Heart left ventricle (tissue), 16 donors: ENCODE data around the gene AAMP. TPM values are rescaled to one million over a fixed set of nuclear protein-coding genes. Genes with fewer than 3 reads are reported as not detected.
A peak's percentile ranks its signal among the peaks of the same experiment; 100 is the strongest.

Experiments used
- ATAC-seq, 4 donors: fragments of 200-7000 bp; cut with Tn5 transposase; one replicate each; pipeline ENCODE4 v1.9.1; 2020 to 2022; ENCODE audit warnings: moderate library complexity in 4 of 4, mild to moderate bottlenecking in 3 of 4, moderate number of reproducible peaks in 1 of 4
- DNase-seq, 5 donors: peaks; one replicate each; pipeline ENCODE4 v3.0.0-alpha.2; 2020
- H3K27ac ChIP-seq, 12 donors: fragments of 200-600 bp; sonication (generic) in 4 of 12; one replicate each; pipeline versions ENCODE4 v1.5.0 to v1.8.0; 2016 to 2022; ENCODE audit warnings: mild to moderate bottlenecking in 2 of 12
- H3K27me3 ChIP-seq, 9 donors: fragments of 200-600 bp; sonication (generic) in 2 of 9; one replicate each; pipeline versions ENCODE4 v1.5.1 to v1.8.0; 2016 to 2022; ENCODE audit warnings: mild to moderate bottlenecking in 3 of 9
- H3K36me3 ChIP-seq, 9 donors: fragments of 200-600 bp; sonication (generic) in 2 of 9; one replicate each; pipeline versions ENCODE4 v1.5.0 to v1.8.0; 2018 to 2022; ENCODE audit warnings: mild to moderate bottlenecking in 2 of 9
- H3K4me1 ChIP-seq, 12 donors: fragments of 200-600 bp; sonication (generic) in 4 of 12; one replicate each; pipeline versions ENCODE4 v1.5.0 to v1.8.0; 2016 to 2022; ENCODE audit warnings: mild to moderate bottlenecking in 3 of 12
- H3K4me3 ChIP-seq, 12 donors: fragments of 200-600 bp; sonication (generic) in 4 of 12; one replicate each; pipeline versions ENCODE4 v1.5.0 to v1.8.0; 2017 to 2022; ENCODE audit warnings: mild to moderate bottlenecking in 9 of 12, moderate library complexity in 4 of 12
- H3K9me3 ChIP-seq, 12 donors: fragments of 200-600 bp; sonication (generic) in 4 of 12; one replicate each; pipeline versions ENCODE4 v1.5.0 to v1.8.0; 2016 to 2022; ENCODE audit warnings: mild to moderate bottlenecking in 1 of 12
- POLR2A ChIP-seq, 2 donors: fragments of 450-650 bp; IDR thresholded peaks; one replicate each; pipeline ENCODE4 v1.6.1; 2017; ENCODE audit warnings: antibody characterized with exemption in 2 of 2, mild to moderate bottlenecking in 2 of 2, moderate library complexity in 2 of 2
- WGBS, 4 donors: extraction: QIAGEN DNeasy Blood & Tissue Kit in 2 of 4; methylation state at CpG; one replicate each; pipeline versions ENCODE4 v1.1.5 to v1.1.7; 2013 to 2018; 5-methylcytosine and 5-hydroxymethylcytosine counted together
- intact Hi-C, 10 donors: fragments of 100-400 bp; cut with DNase I; formaldehyde crosslinking; loops; one replicate each; pipeline versions ENCODE4 v1.11.1 to v1.14.2; 2022
- polyA plus RNA-seq, 2 donors: library from polyadenylated mRNA; stranded (reverse); fragments of 200-250 nt; gene quantifications; one replicate each; pipeline ENCODE4 v1.2.3, GENCODE V29; 2013
- total RNA-seq, 9 donors: library from RNA; depleted of rRNA in 2 of 9; stranded (reverse); fragments of >200 nt in 2 of 9; fragmentation: NEBNext Ultra II Directional in 3 of 9; extraction: Animal tissue kit (Norgen Biotek cat#: 25700) in 3 of 9; gene quantifications; one replicate each; pipeline versions ENCODE4 v1.1.0 to v1.2.4, GENCODE V29; 2016 to 2023
- TF ChIP-seq, protein P1 (sequence below), 12 donors: fragments of 200-600 bp; sonication (generic) in 4 of 12; IDR thresholded peaks; one replicate each; pipeline versions ENCODE4 v1.5.0 to v1.8.0; 2018 to 2022; ENCODE audit warnings: antibody characterized with exemption in 12 of 12, mild to moderate bottlenecking in 5 of 12
- donor health status: ischemic (EF 13 %, LVEDD 7.1; RV severe dilation, severe dysfunction).
- donor health status: healthy with polysubstance abuse.
- donor health status: DM: no; HTN: yes; CAD: no.
- donor health status: DM: no; HTN: no; CAD: no.
- donor health status: ischemic (EF 25% LVEDD 6.9; RV normal size, moderate dysfunction).
- donor health status: ischemic (EF 25% LVEDD 5.7; RV mildly dilated, moderate dysfunction).
- donor health status: healthy.
- donor health status: DM: yes; HTN: yes; CAD: no.
- donor health status: ischemic (EF 35%, LVEDD 5.7; RV mildly dilated, moderate dysfunction).
- donor health status: nonischemic (EF 11% LVEDD 7.7; RV severe dilation, severe dysfunction).
- donor health status: DM: yes; HTN: yes; CAD: no.
- donor health status: PGD.
- donor health status: ischemic (EF 29% LVEDD 5.4; RV normal size, mild dysfunction).
- donor health status: nonischemic (EF 23%, LVEDD 6.1; RV moderate dilation, normal function).

AAMP gene
- total and polyA plus RNA-seq, 11 donors, result 51.6 to 150 (median 58.6) TPM

DNA sequence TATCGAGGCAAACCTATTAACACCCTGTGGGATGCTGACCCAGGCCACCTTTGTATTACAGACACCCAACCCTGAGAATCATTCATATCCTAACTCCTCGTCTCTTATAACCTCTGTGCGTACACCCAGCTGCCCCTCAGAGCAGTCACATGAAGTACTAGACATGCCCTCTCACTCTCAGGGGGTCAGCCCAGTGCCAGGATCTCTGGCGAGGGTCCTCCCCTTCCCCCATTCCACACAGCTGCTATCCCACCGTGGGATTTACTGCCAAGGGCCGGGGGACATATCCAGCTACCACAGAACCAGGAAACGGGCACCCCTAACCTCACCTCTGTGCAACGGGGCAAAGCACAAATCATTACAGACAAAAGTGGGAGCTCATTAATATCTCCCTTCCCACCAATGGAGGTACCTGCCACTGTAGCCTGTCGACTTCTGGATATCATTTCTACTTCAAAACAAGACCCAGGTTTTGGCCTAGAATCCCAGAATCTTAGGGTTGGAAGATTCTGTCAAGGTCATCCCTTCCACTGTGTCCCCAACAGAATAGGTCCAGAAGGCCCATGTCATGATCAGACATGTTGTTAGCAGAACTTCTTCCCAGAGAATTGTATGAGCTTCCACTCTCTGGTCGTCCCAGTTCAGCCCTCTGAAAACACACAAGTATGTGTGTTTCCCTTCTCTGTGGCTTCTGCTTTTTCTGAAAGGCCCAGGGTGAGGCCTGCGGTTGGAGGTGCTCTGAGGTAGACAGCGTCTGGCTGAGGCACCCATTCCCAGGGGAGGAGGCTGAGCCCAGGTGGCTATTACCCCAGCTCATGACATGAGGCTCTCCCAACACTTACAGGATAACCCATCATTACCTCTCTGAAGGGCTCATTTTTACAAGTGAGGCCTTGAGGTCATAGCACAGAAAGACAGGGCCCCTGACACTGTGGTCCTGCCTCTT, 20.7 kb upstream of the AAMP start:
- no peak for TF ChIP-seq POLR2A (IDR thresholded peaks at IDR 0.05)
- TF ChIP-seq, protein P1, sequence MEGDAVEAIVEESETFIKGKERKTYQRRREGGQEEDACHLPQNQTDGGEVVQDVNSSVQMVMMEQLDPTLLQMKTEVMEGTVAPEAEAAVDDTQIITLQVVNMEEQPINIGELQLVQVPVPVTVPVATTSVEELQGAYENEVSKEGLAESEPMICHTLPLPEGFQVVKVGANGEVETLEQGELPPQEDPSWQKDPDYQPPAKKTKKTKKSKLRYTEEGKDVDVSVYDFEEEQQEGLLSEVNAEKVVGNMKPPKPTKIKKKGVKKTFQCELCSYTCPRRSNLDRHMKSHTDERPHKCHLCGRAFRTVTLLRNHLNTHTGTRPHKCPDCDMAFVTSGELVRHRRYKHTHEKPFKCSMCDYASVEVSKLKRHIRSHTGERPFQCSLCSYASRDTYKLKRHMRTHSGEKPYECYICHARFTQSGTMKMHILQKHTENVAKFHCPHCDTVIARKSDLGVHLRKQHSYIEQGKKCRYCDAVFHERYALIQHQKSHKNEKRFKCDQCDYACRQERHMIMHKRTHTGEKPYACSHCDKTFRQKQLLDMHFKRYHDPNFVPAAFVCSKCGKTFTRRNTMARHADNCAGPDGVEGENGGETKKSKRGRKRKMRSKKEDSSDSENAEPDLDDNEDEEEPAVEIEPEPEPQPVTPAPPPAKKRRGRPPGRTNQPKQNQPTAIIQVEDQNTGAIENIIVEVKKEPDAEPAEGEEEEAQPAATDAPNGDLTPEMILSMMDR (IDR thresholded peaks at IDR 0.05), result no peak
- Histone ChIP-seq H3K27me3 (no peaks in the 10 kb centered on the region), H3K9me3 (no peaks in the 10 kb centered on the region), H3K36me3 (peaks cover 0 to 11% (median 0%) of the 10 kb centered on the region in 9 donors), H3K4me3 (peak overlapping the region in 11 of 12 donors; percentile 75 to 98 (median 94)), H3K4me1 (peaks cover 7 to 88% (median 63%) of the 10 kb centered on the region in 12 donors), H3K27ac (peak overlapping the region; percentile 90 to 100 (median 96))
- 41 to 57% (median 50%) methylated on average over 12 of the region's 12 CpGs for WGBS, 4 donors
- intact Hi-C loops, result loop anchor here in 5 of 10 donors (2.0 to 10.0 kb wide), 5 partner anchors 18 to 177 kb away; no protein-coding TSS in a partner anchor
- ATAC-seq (no peak), DNase-seq (no peak)

DNA sequence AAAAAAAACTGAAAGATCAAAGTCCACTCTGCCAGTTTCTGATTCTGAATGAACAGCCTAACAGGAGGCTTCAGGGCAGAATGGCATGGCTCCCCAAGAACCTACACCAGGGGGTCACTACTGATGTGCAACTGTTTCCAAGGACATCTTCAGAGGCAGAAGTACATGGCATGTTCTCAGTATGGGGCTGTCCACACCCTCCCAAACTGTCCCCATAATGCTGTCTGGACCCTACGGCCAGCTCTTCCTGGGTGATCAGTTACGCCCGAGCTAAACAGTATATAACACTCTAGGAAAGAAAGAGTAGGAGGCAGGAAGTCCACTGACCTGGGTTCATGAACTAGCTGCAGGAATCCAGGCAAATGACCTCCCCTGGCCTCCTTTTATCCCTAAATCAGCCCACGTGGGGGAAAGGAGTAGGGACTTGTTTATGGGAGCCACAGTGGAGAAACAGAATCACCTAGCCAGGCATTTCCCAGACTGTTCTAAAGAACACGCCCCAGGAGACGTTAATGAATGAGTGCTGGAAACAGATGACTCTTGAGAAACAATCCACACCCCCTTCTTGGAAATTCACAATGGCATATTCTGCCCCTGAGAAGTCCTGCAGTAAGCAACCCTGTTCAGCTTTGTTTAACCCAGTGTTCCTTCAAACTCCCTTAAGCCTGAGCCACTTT, 19.8 kb upstream of the AAMP start:
- no peaks in the 10 kb centered on the region for H3K9me3 ChIP-seq
- peaks cover 15 to 93% (median 70%) of the 10 kb centered on the region in 12 donors for H3K4me1 ChIP-seq
- peaks cover 0 to 17% (median 0%) of the 10 kb centered on the region in 9 donors for H3K36me3 ChIP-seq
- DNase-seq (no peak), ATAC-seq (no peak)
- no peaks in the 10 kb centered on the region for H3K27me3 ChIP-seq
- intact Hi-C loops, result loop anchor here in 8 of 10 donors (2.0 to 10.0 kb wide), 9 partner anchors 17 to 885 kb away; partner anchors contain the start of genes CTDSP1 (in 2 of the 8), CNOT9 (in 1 of the 8), CNPPD1 (in 1 of the 8) and RETREG2 (in 1 of the 8)
- TF ChIP-seq, protein P1 (IDR thresholded peaks at IDR 0.05), result no peak
- H3K27ac ChIP-seq, result peak overlapping the region; percentile 23 to 100 (median 96)
- 19 to 42% (median 29%) methylated on average over 6 of the region's 6 CpGs for WGBS, 4 donors
- H3K4me3 ChIP-seq, result peak overlapping the region in 9 of 12 donors; percentile 75 to 98 (median 94)

DNA sequence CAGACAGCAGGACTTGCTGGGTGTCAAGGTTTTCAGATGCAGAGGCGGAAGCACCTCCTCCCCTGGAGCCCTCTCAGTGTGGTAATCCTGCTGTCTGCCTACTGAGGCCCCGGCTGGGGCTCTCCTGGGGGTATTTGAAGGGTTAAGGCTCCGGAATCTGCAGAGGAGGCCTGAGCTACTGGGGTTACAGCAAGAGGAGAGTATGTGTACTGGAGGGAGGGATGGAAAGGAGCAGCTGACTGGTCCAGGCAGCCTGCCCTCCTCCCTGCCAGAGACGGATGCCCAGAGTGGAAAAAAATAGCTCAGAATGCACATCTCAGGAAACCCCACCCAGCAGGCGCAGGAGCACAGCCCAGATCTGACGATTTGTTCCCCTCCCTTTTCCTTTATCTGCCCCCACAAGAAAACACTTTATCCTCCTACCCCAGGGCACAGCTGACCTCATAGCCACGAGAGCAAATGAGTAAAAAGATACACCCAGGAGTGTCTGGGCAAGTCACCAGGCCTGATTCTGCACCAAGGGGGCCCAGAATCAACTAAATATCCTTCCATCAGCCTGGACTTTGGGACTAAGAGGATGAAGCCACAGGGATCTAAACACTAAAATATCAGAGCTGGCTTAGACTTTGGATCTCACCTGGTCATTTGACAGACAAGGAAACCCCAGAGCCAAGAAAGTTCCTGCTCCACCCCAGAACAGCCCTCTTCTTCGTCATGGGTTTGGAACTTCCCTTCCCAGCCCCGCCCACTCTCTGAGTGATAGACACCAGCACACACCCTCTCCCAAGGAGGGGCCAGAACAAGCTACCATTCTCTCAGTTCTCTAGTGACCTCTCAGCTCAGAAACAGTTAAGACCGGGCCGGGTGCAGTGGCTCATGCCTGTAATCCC, 16.9 kb upstream of the AAMP start:
- DNase-seq (peak; percentile 88 to 96 (median 95)), ATAC-seq (peak; percentile 83 to 89 (median 85))
- H3K27me3 ChIP-seq, result no peaks in the 10 kb centered on the region
- H3K9me3 ChIP-seq, result no peaks in the 10 kb centered on the region
- TF ChIP-seq, protein P1 (IDR thresholded peaks at IDR 0.05), result no peak
- peak in 1 of 2 donors; percentile 35 for TF ChIP-seq POLR2A (IDR thresholded peaks at IDR 0.05)
- H3K4me3 ChIP-seq, result peak overlapping the region; percentile 28 to 70 (median 53)
- peaks cover 0 to 33% (median under 1%) of the 10 kb centered on the region in 9 donors for H3K36me3 ChIP-seq
- 0 to 2% (median 1%) methylated on average over 10 to 11 of the region's 11 CpGs for WGBS, 4 donors
- intact Hi-C loops, result loop anchor here in 6 of 10 donors (1.0 to 10.0 kb wide), 8 partner anchors 14 to 888 kb away; partner anchors contain the start of genes AAMP (in 3 of the 6), PNKD (in 3 of the 6), CTDSP1 (in 2 of the 6) and CNOT9 (in 1 of the 6)
- H3K4me1 ChIP-seq, result peaks cover 27 to 99% (median 92%) of the 10 kb centered on the region in 12 donors
- H3K27ac ChIP-seq, result peak overlapping the region; percentile 89 to 100 (median 96)
